Neural progenitor cell (in vitro differentiated cells): ENCODE results near the gene AMMECR1. TPM values are rescaled to one million over a fixed set of nuclear protein-coding genes. Genes with fewer than 3 reads are reported as not detected.

ENCODE experiments used
- DNase-seq: peaks from one replicate; pipeline ENCODE4 v3.0.0-alpha.2; 2016; ENCODE audit warnings: low spot score
- H2AFZ ChIP-seq: fragments of 200-600 bp; sonication (generic); replicated peaks from 2 replicates; pipeline ENCODE4 v1.6.1; 2016; ENCODE audit warnings: antibody characterized with exemption
- H3F3A ChIP-seq: fragments of 200-600 bp; sonication (generic); 2 replicates; pipeline ENCODE4 v1.6.1; 2016; ENCODE audit warnings: antibody characterized with exemption, low read depth
- H3K27ac ChIP-seq: fragments of 200-600 bp; sonication (generic); 2 replicates; pipeline ENCODE4 v1.5.1; 2016; ENCODE audit warnings: mild to moderate bottlenecking
- H3K27me3 ChIP-seq: fragments of 200-600 bp; sonication (generic); 2 replicates; pipeline ENCODE4 v1.6.1; 2016; ENCODE audit warnings: mild to moderate bottlenecking, moderate library complexity
- H3K36me3 ChIP-seq: fragments of 200-600 bp; sonication (generic); 2 replicates; pipeline ENCODE4 v1.5.1; 2016
- H3K4me1 ChIP-seq: fragments of 200-600 bp; sonication (generic); 2 replicates; pipeline ENCODE4 v1.6.1; 2016; ENCODE audit warnings: mixed run types
- H3K4me2 ChIP-seq: fragments of 200-600 bp; sonication (generic); 2 replicates; pipeline ENCODE4 v1.6.1; 2016
- H3K4me3 ChIP-seq: fragments of 200-600 bp; sonication (generic); 2 replicates; pipeline ENCODE4 v1.5.1; 2016
- H3K79me2 ChIP-seq: fragments of 200-600 bp; sonication (generic); 2 replicates; pipeline ENCODE4 v1.6.1; 2016; ENCODE audit warnings: low read depth
- H3K9ac ChIP-seq: fragments of 200-600 bp; sonication (generic); 2 replicates; pipeline ENCODE4 v1.6.1; 2016
- H3K9me3 ChIP-seq: fragments of 200-600 bp; sonication (generic); 2 replicates; pipeline ENCODE4 v1.5.1; 2016; ENCODE audit warnings: low read depth
- H4K20me1 ChIP-seq: fragments of 200-600 bp; sonication (generic); 2 replicates; pipeline ENCODE4 v1.6.1; 2016; ENCODE audit warnings: low read depth
- H3K27ac Mint-ChIP-seq: 3 replicates; pipeline ENCODE4 v1.8.0; 2021; ENCODE audit warnings: mixed read lengths
- H3K27me3 Mint-ChIP-seq: 2 replicates; pipeline ENCODE4 v1.8.0; 2022; ENCODE audit warnings: low read depth, mild to moderate bottlenecking, inconsistent platforms, moderate library complexity, mixed read lengths; ENCODE audit not compliant: insufficient read depth
- H3K36me3 Mint-ChIP-seq: 3 replicates; pipeline ENCODE4 v1.8.0; 2021; ENCODE audit warnings: mixed read lengths
- H3K4me1 Mint-ChIP-seq: 3 replicates; pipeline ENCODE4 v1.8.0; 2021; ENCODE audit warnings: mixed read lengths
- H3K4me3 Mint-ChIP-seq: 3 replicates; pipeline ENCODE4 v1.8.0; 2021; ENCODE audit warnings: mild to moderate bottlenecking, moderate library complexity, mixed read lengths
- H3K9me3 Mint-ChIP-seq: 3 replicates; pipeline ENCODE4 v1.8.0; 2020; ENCODE audit warnings: mixed read lengths
- CTCF ChIP-seq: fragments of 200-600 bp; sonication (generic); IDR thresholded peaks from 2 replicates; pipeline ENCODE4 v1.5.1; 2017; ENCODE audit warnings: antibody characterized with exemption, mild to moderate bottlenecking
- EZH2 ChIP-seq: fragments of 200-600 bp; sonication (generic); IDR thresholded peaks from 2 replicates; pipeline ENCODE4 v1.6.1; 2017; ENCODE audit warnings: antibody characterized with exemption, mild to moderate bottlenecking, moderate library complexity
- EZH2phosphoT487 ChIP-seq: fragments of 200-600 bp; sonication (generic); IDR thresholded peaks from 2 replicates; pipeline ENCODE4 v1.6.1; 2017; ENCODE audit warnings: antibody characterized with exemption
- total RNA-seq: library from RNA; depleted of rRNA; stranded (reverse); fragments of >200 nt; gene quantifications from 2 replicates; pipeline ENCODE4 v1.2.3, GENCODE V29; 2015; ENCODE audit warnings: low replicate concordance

The AMMECR1 gene
- total RNA-seq, 1 donor from 2014 or later, result 20.3 TPM

GRCh38 chrX:110248578-110248977, 69.3 kb downstream of the AMMECR1 start:
- H3K9me3 Mint-ChIP-seq, result no peaks in the 10 kb centered on the region

GRCh38 chrX:110245011-110245410, 72.9 kb downstream of the AMMECR1 start:
- no peak overlapping the region for H3K4me2 ChIP-seq
- no peaks in the 10 kb centered on the region for H3K79me2 ChIP-seq
- H2AFZ ChIP-seq, result no peak overlapping the region
- Mint-ChIP-seq H3K27ac (no peak overlapping the region), H3K4me1 (no peaks in the 10 kb centered on the region), H3K27me3 (no peaks in the 10 kb centered on the region), H3K36me3 (no peaks in the 10 kb centered on the region), H3K9me3 (peaks cover 5% of the 10 kb centered on the region), H3K4me3 (no peak overlapping the region)
- H3K9ac ChIP-seq, result no peak overlapping the region
- H3K27ac ChIP-seq, result no peak overlapping the region
- no peaks in the 10 kb centered on the region for H3F3A ChIP-seq
- H4K20me1 ChIP-seq, result no peaks in the 10 kb centered on the region
- DNase-seq, result no peak
- no peaks in the 10 kb centered on the region for H3K36me3 ChIP-seq
- H3K27me3 ChIP-seq, result no peaks in the 10 kb centered on the region
- H3K4me3 ChIP-seq, result no peak overlapping the region
- TF ChIP-seq EZH2phosphoT487, result no peak
- no peak for TF ChIP-seq CTCF
- no peak for TF ChIP-seq EZH2
- H3K9me3 ChIP-seq, result peaks cover under 1% of the 10 kb centered on the region
- no peaks in the 10 kb centered on the region for H3K4me1 ChIP-seq

More at GRCh38 chrX:110248578-110248977, 69.3 kb downstream of the AMMECR1 start:
- H3K27me3 Mint-ChIP-seq, result no peaks in the 10 kb centered on the region
- Histone ChIP-seq H3F3A (no peaks in the 10 kb centered on the region), H4K20me1 (no peaks in the 10 kb centered on the region), H2AFZ (no peak overlapping the region), H3K4me1 (peaks cover 10% of the 10 kb centered on the region), H3K36me3 (no peaks in the 10 kb centered on the region), H3K27ac (no peak overlapping the region), H3K4me2 (no peak overlapping the region), H3K4me3 (no peak overlapping the region), H3K9ac (no peak overlapping the region), H3K27me3 (no peaks in the 10 kb centered on the region), H3K79me2 (no peaks in the 10 kb centered on the region), H3K9me3 (peaks cover 4% of the 10 kb centered on the region)
- H3K4me3 Mint-ChIP-seq, result no peak overlapping the region
- TF ChIP-seq CTCF, result no peak
- no peak for TF ChIP-seq EZH2
- TF ChIP-seq EZH2phosphoT487, result no peak
- H3K36me3 Mint-ChIP-seq, result no peaks in the 10 kb centered on the region
- DNase-seq, result no peak
- no peak overlapping the region for H3K27ac Mint-ChIP-seq
- peaks cover 4% of the 10 kb centered on the region for H3K4me1 Mint-ChIP-seq

- Mint-ChIP-seq H3K4me1 (no peaks in the 10 kb centered on the region), H3K4me3 (no peak overlapping the region), H3K27me3 (no peaks in the 10 kb centered on the region), H3K27ac (no peak overlapping the region), H3K36me3 (peaks cover 6% of the 10 kb centered on the region), H3K9me3 (peaks cover 15% of the 10 kb centered on the region)
- no peaks in the 10 kb centered on the region for H3K79me2 ChIP-seq
- H3K9ac ChIP-seq, result no peak overlapping the region
- no peak overlapping the region for H3K4me2 ChIP-seq
- no peaks in the 10 kb centered on the region for H3F3A ChIP-seq
- no peaks in the 10 kb centered on the region for H3K4me1 ChIP-seq
- H3K36me3 ChIP-seq, result no peaks in the 10 kb centered on the region
- no peak overlapping the region for H2AFZ ChIP-seq
- no peaks in the 10 kb centered on the region for H3K9me3 ChIP-seq
- TF ChIP-seq EZH2 (no peak), CTCF (no peak), EZH2phosphoT487 (no peak)
- H3K27ac ChIP-seq, result no peak overlapping the region
- no peak for DNase-seq
- H3K27me3 ChIP-seq, result no peaks in the 10 kb centered on the region
- no peaks in the 10 kb centered on the region for H4K20me1 ChIP-seq
- no peak overlapping the region for H3K4me3 ChIP-seq
Measured at GRCh38 chrX:110242371-110242770, 75.5 kb downstream of the AMMECR1 start.
